ENCODE results near the gene IL15. TPM values are rescaled to one million over a fixed set of nuclear protein-coding genes. Genes with fewer than 3 reads are reported as not detected.
A peak's percentile ranks its signal among the peaks of the same experiment; 100 is the strongest.

IL15 gene
- total and polyA plus RNA-seq, 4 donors: 4.7 to 12.5 (median 8.1) TPM

DNA sequence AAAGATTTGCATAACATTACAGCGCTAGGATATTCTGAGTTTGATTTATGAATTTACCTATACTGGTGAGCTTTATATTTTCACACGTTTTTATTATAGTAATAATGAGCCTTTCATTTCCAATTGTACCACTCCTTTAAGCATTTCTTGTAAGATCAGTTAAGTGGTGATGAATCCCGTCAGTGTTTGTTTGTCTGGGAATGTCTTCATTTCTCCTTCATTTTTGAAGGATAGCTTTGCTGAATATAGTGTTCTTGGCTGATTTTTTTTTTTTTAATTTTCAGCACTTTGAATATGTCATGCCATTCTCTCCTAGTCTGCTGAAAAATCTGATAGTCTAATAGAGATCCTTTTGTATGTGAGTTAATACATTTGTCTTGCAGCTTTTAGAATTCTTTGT is 70.1 kb downstream of the IL15 start:
- Histone ChIP-seq H3K9ac (ENCODE audit: insufficient read depth in 1 of 2, low read length in 2 of 2) (no peak overlapping the region), H3K27ac (ENCODE audit: low read depth in 1 of 2, low read length in 1 of 2) (no peak overlapping the region), H3K36me3 (ENCODE audit: control insufficient read depth in 4 of 4, insufficient read depth in 4 of 4, low read length in 4 of 4) (no peaks in the 10 kb centered on the region), H3K4me1 (ENCODE audit: control insufficient read depth in 5 of 5, insufficient read depth in 5 of 5, low read length in 5 of 5) (peaks cover 0 to 3% (median 0%) of the 10 kb centered on the region in 5 donors), H3K4me3 (no peak overlapping the region), H3K27me3 (ENCODE audit: control insufficient read depth in 3 of 3, insufficient read depth in 3 of 3, low read length in 2 of 3) (no peaks in the 10 kb centered on the region), H3K9me3 (ENCODE audit: control insufficient read depth in 4 of 4, insufficient read depth in 3 of 4, low read length in 3 of 4) (peaks cover 0 to 6% (median 0%) of the 10 kb centered on the region in 4 donors)
- ATAC-seq (ENCODE audit: insufficient read depth, low FRiP score) (no peak), DNase-seq (no peak)
- TF ChIP-seq, protein P1, sequence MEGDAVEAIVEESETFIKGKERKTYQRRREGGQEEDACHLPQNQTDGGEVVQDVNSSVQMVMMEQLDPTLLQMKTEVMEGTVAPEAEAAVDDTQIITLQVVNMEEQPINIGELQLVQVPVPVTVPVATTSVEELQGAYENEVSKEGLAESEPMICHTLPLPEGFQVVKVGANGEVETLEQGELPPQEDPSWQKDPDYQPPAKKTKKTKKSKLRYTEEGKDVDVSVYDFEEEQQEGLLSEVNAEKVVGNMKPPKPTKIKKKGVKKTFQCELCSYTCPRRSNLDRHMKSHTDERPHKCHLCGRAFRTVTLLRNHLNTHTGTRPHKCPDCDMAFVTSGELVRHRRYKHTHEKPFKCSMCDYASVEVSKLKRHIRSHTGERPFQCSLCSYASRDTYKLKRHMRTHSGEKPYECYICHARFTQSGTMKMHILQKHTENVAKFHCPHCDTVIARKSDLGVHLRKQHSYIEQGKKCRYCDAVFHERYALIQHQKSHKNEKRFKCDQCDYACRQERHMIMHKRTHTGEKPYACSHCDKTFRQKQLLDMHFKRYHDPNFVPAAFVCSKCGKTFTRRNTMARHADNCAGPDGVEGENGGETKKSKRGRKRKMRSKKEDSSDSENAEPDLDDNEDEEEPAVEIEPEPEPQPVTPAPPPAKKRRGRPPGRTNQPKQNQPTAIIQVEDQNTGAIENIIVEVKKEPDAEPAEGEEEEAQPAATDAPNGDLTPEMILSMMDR (IDR thresholded peaks at IDR 0.05; ENCODE audit: control extremely low read depth, extremely low read depth): no peak
- 84 to 88% methylated on average over 3 of the region's 3 CpGs for WGBS, 2 donors

DNA sequence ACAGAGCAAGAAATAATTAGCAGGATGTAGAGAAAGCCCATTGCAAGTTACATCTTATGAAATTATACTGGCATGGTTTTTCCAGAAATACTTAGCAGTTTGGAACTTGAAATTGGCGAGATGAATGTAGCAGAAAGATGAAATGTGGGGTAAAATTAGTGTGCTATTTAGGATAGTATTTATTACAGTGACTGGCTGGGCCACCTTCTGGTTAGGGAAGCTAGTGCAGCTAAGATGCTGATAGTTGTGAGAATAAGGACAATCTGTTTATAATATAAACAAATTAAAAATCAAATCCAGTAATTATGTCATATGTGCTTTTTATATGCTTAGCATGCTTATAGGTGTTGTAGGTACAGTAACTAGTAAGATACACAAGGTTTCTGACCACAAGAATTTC is 74.8 kb downstream of the IL15 start:
- DNase-seq (peak in 2 of 3 donors; percentile 29 to 40), ATAC-seq (ENCODE audit: insufficient read depth, low FRiP score) (no peak)
- Histone ChIP-seq H3K4me3 (no peak overlapping the region), H3K27me3 (ENCODE audit: control insufficient read depth in 3 of 3, insufficient read depth in 3 of 3, low read length in 2 of 3) (no peaks in the 10 kb centered on the region), H3K27ac (ENCODE audit: low read depth in 1 of 2, low read length in 1 of 2) (no peak overlapping the region), H3K36me3 (ENCODE audit: control insufficient read depth in 4 of 4, insufficient read depth in 4 of 4, low read length in 4 of 4) (no peaks in the 10 kb centered on the region), H3K4me1 (ENCODE audit: control insufficient read depth in 5 of 5, insufficient read depth in 5 of 5, low read length in 5 of 5) (no peaks in the 10 kb centered on the region), H3K9me3 (ENCODE audit: control insufficient read depth in 4 of 4, insufficient read depth in 3 of 4, low read length in 3 of 4) (peaks cover 0 to 6% (median 0%) of the 10 kb centered on the region in 4 donors), H3K9ac (ENCODE audit: insufficient read depth in 1 of 2, low read length in 2 of 2) (no peak overlapping the region)
- WGBS, 2 donors: 74 to 78% methylated on average over 1 of the region's 1 CpG
- TF ChIP-seq, protein P1 (IDR thresholded peaks at IDR 0.05; ENCODE audit: control extremely low read depth, extremely low read depth): peak; percentile 8

DNA sequence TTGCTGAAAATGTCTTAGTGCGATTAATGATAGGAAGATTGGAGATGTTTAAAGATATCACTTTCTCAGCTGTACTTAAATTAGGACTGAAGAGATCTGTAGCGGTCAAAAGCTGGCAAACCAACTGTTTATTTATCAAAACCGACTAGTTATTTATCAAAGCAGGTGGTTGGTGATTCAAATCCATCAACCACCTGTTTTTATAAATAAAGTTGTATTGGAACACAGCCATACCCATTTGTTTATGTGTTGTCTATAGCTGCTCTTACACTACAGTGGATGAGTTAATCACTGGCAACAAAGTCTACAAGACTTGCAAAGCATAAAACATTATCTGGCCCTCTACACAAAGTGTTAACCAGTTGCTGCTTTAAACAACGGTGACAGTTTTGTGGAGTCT is 76.8 kb downstream of the IL15 start:
- no peak for ATAC-seq (ENCODE audit: insufficient read depth, low FRiP score)
- no peak overlapping the region for H3K9ac ChIP-seq (ENCODE audit: insufficient read depth in 1 of 2, low read length in 2 of 2)
- no peaks in the 10 kb centered on the region for H3K27me3 ChIP-seq (ENCODE audit: control insufficient read depth in 3 of 3, insufficient read depth in 3 of 3, low read length in 2 of 3)
- no peaks in the 10 kb centered on the region for H3K36me3 ChIP-seq (ENCODE audit: control insufficient read depth in 4 of 4, insufficient read depth in 4 of 4, low read length in 4 of 4)
- DNase-seq: no peak
- WGBS, 2 donors: 83 to 90% methylated on average over 4 of the region's 4 CpGs
- H3K4me1 ChIP-seq (ENCODE audit: control insufficient read depth in 5 of 5, insufficient read depth in 5 of 5, low read length in 5 of 5): no peaks in the 10 kb centered on the region
- TF ChIP-seq, protein P1 (IDR thresholded peaks at IDR 0.05; ENCODE audit: control extremely low read depth, extremely low read depth): no peak
- H3K4me3 ChIP-seq: no peak overlapping the region
- no peak overlapping the region for H3K27ac ChIP-seq (ENCODE audit: low read depth in 1 of 2, low read length in 1 of 2)
- H3K9me3 ChIP-seq (ENCODE audit: control insufficient read depth in 4 of 4, insufficient read depth in 3 of 4, low read length in 3 of 4): peaks cover 0 to 4% (median 0%) of the 10 kb centered on the region in 4 donors

Measured in lung (tissue), 12 donors.